ENCODE results near the gene FN1. TPM values are rescaled to one million over a fixed set of nuclear protein-coding genes. Genes with fewer than 3 reads are reported as not detected.
A peak's percentile ranks its signal among the peaks of the same experiment; 100 is the strongest.
"Not testable (repeated sequence)": the region's sequence is repeated elsewhere in the genome, so short reads cannot be mapped to it uniquely, and the experiment has no call there.

FN1 gene
- total and polyA plus RNA-seq, 4 donors: 339 to 1,753 (median 934) TPM

DNA sequence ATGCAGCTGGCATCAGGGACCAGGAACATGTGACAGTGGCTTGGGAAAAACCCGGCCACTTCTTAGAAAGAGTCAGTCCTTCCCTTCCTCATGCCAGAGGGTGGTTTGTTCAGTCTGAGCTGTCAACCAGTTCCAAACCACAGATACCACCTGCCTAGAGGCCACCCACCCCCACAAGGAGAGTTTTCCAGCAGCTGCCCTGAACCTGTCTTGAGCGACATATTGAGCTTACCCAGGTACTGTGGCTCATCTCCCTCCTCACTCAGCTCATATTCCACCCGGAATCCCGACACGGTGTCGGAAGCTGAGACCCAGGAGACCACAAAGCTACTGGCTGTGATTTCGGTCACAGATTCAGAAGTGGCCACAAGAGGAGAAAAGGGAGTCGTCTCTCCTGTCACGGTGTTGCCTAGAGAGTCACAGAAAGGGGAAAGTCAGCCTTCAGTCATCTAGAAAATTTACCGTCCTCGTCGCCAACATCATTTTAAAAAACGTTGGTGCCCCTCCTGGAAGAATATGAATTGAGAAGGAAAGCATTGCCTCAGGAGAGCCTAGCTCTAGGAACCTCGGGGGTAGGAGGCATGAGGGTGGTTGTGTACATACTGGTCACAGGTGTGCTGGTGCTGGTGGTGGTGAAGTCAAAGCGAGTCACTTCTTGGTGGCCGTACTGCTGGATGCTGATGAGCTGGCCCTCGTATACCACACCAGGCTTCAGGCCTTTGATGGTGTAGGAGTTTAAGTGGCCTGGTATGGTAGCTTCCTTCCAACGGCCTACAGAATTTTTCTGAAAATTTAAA lies 26.3 kb downstream of the FN1 start:
- ATAC-seq (ENCODE audit: insufficient read depth, low FRiP score) (no peak), DNase-seq (no peak)
- H3K36me3 ChIP-seq (ENCODE audit: control insufficient read depth in 4 of 4, insufficient read depth in 4 of 4, low read length in 4 of 4): peaks cover 9 to 84% (median 43%) of the 10 kb centered on the region in 4 donors
- TF ChIP-seq, protein P1, sequence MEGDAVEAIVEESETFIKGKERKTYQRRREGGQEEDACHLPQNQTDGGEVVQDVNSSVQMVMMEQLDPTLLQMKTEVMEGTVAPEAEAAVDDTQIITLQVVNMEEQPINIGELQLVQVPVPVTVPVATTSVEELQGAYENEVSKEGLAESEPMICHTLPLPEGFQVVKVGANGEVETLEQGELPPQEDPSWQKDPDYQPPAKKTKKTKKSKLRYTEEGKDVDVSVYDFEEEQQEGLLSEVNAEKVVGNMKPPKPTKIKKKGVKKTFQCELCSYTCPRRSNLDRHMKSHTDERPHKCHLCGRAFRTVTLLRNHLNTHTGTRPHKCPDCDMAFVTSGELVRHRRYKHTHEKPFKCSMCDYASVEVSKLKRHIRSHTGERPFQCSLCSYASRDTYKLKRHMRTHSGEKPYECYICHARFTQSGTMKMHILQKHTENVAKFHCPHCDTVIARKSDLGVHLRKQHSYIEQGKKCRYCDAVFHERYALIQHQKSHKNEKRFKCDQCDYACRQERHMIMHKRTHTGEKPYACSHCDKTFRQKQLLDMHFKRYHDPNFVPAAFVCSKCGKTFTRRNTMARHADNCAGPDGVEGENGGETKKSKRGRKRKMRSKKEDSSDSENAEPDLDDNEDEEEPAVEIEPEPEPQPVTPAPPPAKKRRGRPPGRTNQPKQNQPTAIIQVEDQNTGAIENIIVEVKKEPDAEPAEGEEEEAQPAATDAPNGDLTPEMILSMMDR (IDR thresholded peaks at IDR 0.05; ENCODE audit: control extremely low read depth, extremely low read depth): no peak
- no peaks in the 10 kb centered on the region for H3K27me3 ChIP-seq (ENCODE audit: control insufficient read depth in 3 of 3, insufficient read depth in 3 of 3, low read length in 2 of 3)
- WGBS, 2 donors: 92 to 94% methylated on average over 18 of the region's 18 CpGs
- H3K9ac ChIP-seq (ENCODE audit: insufficient read depth in 1 of 2, low read length in 2 of 2): no peak overlapping the region
- no peak overlapping the region for H3K4me3 ChIP-seq
- peak overlapping the region in 1 of 2 donors; percentile 32 for H3K27ac ChIP-seq (ENCODE audit: low read depth in 1 of 2, low read length in 1 of 2)
- no peaks in the 10 kb centered on the region for H3K9me3 ChIP-seq (ENCODE audit: control insufficient read depth in 4 of 4, insufficient read depth in 3 of 4, low read length in 3 of 4)
- no peaks in the 10 kb centered on the region for H3K4me1 ChIP-seq (ENCODE audit: control insufficient read depth in 5 of 5, insufficient read depth in 5 of 5, low read length in 5 of 5)

DNA sequence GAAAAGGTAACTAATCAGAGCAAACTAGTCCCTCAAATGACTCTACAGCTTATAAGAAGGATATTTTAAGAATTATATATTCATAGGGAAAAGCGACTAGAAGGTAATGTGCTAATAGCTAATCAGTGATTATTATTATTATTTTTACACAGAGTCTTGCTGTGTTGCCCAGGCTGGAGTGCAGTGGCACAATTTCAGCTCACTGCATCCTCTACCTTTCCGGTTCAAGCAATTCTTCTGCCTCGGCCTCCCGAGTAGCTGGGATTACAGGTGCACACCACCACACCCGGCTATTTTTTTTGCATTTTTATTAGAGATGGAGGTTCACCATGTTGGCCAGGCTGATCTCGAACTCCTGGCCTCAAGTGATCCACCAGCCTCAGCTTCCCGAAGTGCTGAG lies 27.4 kb downstream of the FN1 start:
- H3K27me3 ChIP-seq (ENCODE audit: control insufficient read depth in 3 of 3, insufficient read depth in 3 of 3, low read length in 2 of 3); H3K9me3 ChIP-seq (ENCODE audit: control insufficient read depth in 4 of 4, insufficient read depth in 3 of 4, low read length in 3 of 4); H3K4me1 ChIP-seq (ENCODE audit: control insufficient read depth in 5 of 5, insufficient read depth in 5 of 5, low read length in 5 of 5); H3K4me3 ChIP-seq; H3K27ac ChIP-seq (ENCODE audit: low read depth in 1 of 2, low read length in 1 of 2); DNase-seq; H3K9ac ChIP-seq (ENCODE audit: insufficient read depth in 1 of 2, low read length in 2 of 2); ATAC-seq (ENCODE audit: insufficient read depth, low FRiP score): not testable (repeated sequence)
- 81 to 94% methylated on average over 7 of the region's 7 CpGs for WGBS, 2 donors
- H3K36me3 ChIP-seq (ENCODE audit: control insufficient read depth in 4 of 4, insufficient read depth in 4 of 4, low read length in 4 of 4): peaks cover 11 to 85% (median 42%) of the 10 kb centered on the region in 4 donors

DNA sequence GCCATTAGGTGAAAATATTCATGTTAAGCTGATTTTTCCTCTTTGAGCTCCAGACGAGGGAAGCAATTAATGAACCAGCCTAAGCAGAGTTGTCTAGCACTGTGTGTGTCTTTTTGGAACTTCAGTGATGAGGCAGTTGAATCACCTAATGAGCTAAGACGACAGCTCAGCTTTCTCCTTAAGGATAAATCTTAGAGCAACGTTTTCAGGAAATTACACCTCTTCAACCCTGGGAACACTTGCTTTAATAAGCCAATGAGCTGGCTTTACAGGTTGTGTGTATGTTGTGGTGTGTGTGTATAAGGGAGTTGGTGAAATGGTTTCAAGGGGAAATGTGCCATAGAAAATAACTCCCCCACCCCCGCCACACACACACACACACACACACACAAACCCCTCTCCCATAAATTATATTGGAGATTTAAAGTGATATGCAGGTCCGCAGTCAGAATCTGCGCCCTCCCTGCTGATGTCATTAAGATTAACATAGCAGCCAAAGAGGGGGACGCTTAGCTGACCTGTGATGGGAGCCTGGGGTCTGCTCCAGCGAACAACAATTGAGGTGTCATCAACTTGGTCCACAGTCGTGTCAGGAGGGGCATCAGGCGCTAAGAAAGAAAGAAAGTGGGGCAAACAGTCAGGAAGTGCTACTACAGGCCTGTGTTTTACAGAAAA lies 28.1 kb downstream of the FN1 start:
- Histone ChIP-seq H3K36me3 (ENCODE audit: control insufficient read depth in 4 of 4, insufficient read depth in 4 of 4, low read length in 4 of 4) (peaks cover 11 to 85% (median 39%) of the 10 kb centered on the region in 4 donors), H3K4me3 (no peak overlapping the region), H3K27ac (ENCODE audit: low read depth in 1 of 2, low read length in 1 of 2) (no peak overlapping the region), H3K9ac (ENCODE audit: insufficient read depth in 1 of 2, low read length in 2 of 2) (no peak overlapping the region), H3K9me3 (ENCODE audit: control insufficient read depth in 4 of 4, insufficient read depth in 3 of 4, low read length in 3 of 4) (peaks cover 0 to 1% (median 0%) of the 10 kb centered on the region in 4 donors), H3K27me3 (ENCODE audit: control insufficient read depth in 3 of 3, insufficient read depth in 3 of 3, low read length in 2 of 3) (no peaks in the 10 kb centered on the region), H3K4me1 (ENCODE audit: control insufficient read depth in 5 of 5, insufficient read depth in 5 of 5, low read length in 5 of 5) (peaks cover 0 to 9% (median 0%) of the 10 kb centered on the region in 5 donors)
- WGBS, 2 donors: 75% methylated on average over 10 of the region's 10 CpGs
- TF ChIP-seq, protein P1 (IDR thresholded peaks at IDR 0.05; ENCODE audit: control extremely low read depth, extremely low read depth): no peak
- ATAC-seq (ENCODE audit: insufficient read depth, low FRiP score): no peak
- no peak for DNase-seq

DNA sequence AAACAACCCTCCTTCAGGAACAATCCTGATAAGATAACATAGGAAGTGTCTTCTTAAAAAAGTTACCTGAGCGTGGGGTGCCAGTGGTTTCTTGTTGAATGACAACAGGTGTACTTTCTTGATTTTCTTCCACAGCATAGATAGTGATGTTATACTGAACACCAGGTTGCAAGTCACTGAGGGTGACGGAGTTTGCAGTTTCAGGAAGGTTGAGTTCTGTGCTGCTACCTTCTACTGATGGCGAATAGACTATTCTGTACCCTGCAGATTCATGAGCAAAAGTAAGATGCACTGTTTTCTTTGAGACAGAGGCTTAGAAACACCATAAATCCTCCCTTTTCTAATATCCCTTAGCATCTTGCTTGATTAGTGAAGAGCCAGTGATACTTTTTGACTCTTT lies 28.8 kb downstream of the FN1 start:
- no peak overlapping the region for H3K4me3 ChIP-seq
- H3K27ac ChIP-seq (ENCODE audit: low read depth in 1 of 2, low read length in 1 of 2): no peak overlapping the region
- no peak overlapping the region for H3K9ac ChIP-seq (ENCODE audit: insufficient read depth in 1 of 2, low read length in 2 of 2)
- ATAC-seq (ENCODE audit: insufficient read depth, low FRiP score): no peak
- peaks cover 0 to 9% (median 0%) of the 10 kb centered on the region in 5 donors for H3K4me1 ChIP-seq (ENCODE audit: control insufficient read depth in 5 of 5, insufficient read depth in 5 of 5, low read length in 5 of 5)
- DNase-seq: no peak
- WGBS, 2 donors: 93 to 95% methylated on average over 3 of the region's 3 CpGs
- TF ChIP-seq, protein P1 (IDR thresholded peaks at IDR 0.05; ENCODE audit: control extremely low read depth, extremely low read depth): no peak
- H3K36me3 ChIP-seq (ENCODE audit: control insufficient read depth in 4 of 4, insufficient read depth in 4 of 4, low read length in 4 of 4): peaks cover 11 to 81% (median 42%) of the 10 kb centered on the region in 4 donors
- peaks cover 0 to 1% (median 0%) of the 10 kb centered on the region in 4 donors for H3K9me3 ChIP-seq (ENCODE audit: control insufficient read depth in 4 of 4, insufficient read depth in 3 of 4, low read length in 3 of 4)
- H3K27me3 ChIP-seq (ENCODE audit: control insufficient read depth in 3 of 3, insufficient read depth in 3 of 3, low read length in 2 of 3): no peaks in the 10 kb centered on the region
